Neural cell (in vitro differentiated cells): ENCODE measurements around the gene TICRR.

Experiments used
- CTCF ChIP-seq: fragments of 450-650 bp; IDR thresholded peaks from 2 replicates; pipeline ENCODE4 v1.5.1; 2014; ENCODE audit warnings: antibody characterized with exemption, mild to moderate bottlenecking, moderate library complexity; ENCODE audit not compliant: poor library complexity, severe bottlenecking
- EP300 ChIP-seq: fragments of 450-650 bp; conservative IDR thresholded peaks from 2 replicates; pipeline ENCODE4 v1.6.1; 2014; ENCODE audit warnings: antibody characterized with exemption, mild to moderate bottlenecking, moderate library complexity; ENCODE audit not compliant: poor library complexity, severe bottlenecking
- EZH2 ChIP-seq: fragments of 200-600, 300-800 bp; shearing (Covaris generic), sonication (generic); IDR thresholded peaks from 2 replicates; pipeline ENCODE4 v1.6.1; 2014; ENCODE audit warnings: antibody characterized with exemption, low read length, borderline replicate concordance, mild to moderate bottlenecking; ENCODE audit not compliant: insufficient read depth, poor library complexity, severe bottlenecking
- REST ChIP-seq: IDR thresholded peaks from 2 replicates; pipeline ENCODE4 v1.6.1; 2012; ENCODE audit warnings: borderline replicate concordance
- TAF1 ChIP-seq: IDR thresholded peaks from 2 replicates; pipeline ENCODE4 v1.6.1; 2012; ENCODE audit warnings: low read depth

- TF ChIP-seq EP300 (no peak), CTCF (no peak), REST (no peak), EZH2 (no peak), TAF1 (no peak)
These were observed 79.1 kb downstream of the TICRR start for GRCh38 chr15:89654301-89654761.
